ENCODE results near the gene ABHD10.
A peak's percentile ranks its signal among the peaks of the same experiment; 100 is the strongest.

The ABHD10 gene

DNA sequence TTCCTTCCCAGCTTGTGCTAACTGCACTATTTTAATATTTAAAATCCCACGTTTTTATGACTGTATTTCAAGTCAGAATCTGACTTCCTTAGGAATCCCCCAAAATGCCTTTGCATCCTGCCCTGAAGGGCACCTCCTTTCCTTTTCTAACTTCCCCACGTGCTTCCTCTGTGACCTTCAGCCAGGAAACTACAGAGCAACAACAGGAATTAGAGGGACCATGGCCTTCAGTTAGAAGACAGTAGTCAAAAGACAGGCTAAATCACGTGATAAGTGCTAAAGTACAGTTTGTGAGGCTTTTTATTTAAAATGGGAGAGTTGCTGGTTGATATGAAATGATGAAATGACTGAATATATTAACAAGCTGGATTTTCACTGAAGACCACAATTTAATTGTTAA, 11.8 kb upstream of the ABHD10 start:
- DNase-seq, result peak; percentile 24 to 25

DNA sequence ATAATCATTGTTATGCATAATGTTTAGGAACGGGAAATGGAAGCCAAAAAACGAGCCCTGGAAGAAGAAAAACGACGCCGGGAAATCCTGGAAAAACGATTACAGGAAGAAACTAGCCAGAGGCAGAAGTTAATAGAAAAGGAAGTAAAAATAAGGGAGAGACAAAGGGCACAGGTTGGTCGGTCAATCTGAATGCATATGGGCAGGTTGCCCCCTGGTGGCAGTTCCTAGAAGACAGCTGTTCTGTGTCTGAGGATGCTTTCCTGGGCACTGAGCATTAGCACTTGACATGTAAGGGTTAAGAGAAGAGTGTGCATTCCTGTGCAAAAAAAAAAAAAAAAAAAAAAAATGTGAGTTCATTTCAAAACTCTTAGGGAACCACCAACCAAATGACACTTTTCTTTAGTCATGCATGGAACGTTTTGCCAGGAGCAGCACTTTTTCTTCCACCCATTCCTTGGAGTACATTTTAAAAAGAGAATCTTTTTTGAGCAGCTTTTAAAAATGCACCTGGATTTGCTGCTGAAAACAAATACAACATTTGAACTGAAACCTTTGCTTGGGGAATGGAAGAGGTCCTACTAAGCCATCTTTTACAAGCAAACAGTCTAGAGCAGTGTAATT, 11.1 kb upstream of the ABHD10 start:
- DNase-seq, result peak; percentile 90 to 92

- DNase-seq, result no peak
Observed at GRCh38 chr3:111968319-111969054, 10.3 kb upstream of the ABHD10 start.

DNA sequence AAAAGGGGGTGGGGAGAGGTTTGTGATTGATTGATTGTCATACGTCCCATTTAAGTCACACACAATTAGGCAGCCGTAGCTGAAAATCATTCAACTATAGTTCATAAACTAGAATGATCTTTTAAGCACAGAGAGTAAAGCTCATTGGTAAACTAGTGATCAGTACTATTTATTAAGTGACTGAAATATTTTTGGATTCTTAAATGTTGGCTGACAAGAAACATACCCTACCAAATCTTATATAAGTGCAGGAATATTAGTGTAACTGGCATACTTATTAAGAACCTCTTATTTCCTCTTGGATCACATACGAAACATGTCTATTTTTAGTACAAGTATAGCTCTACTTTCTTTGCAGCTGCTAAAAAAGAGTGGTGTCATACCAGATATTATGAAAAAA, 8.4 kb upstream of the ABHD10 start:
- no peak for DNase-seq

DNA sequence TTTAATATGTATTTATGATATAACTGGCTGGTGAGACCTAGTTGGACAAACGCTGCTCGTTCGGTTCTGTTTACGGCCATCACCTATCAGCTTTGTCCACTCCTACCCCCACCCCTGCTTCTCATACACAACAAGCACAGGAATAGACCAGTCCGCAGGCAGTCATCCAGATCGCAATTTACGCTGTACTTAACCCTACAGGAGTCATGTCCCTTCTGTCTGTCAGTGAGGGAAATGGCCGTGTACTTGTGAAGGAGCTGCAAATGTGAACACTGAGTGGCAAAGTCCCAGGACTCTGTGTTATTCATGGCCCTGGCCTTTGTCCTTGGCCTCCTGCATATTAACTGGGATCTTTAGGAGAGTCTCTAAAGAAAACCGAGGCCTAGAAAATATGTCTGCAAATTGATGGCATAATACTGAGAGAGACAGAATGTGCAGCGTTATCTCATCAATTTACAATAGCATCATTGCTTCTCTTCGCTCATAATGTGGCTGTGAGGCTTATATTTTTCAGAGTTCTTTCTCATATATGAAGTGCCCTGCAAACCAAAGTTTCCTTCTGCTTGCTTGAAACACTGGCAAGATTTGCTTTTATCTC, 7.2 kb upstream of the ABHD10 start:
- DNase-seq, result no peak

GRCh38 chr3:111972891-111973290, 5.9 kb upstream of the ABHD10 start:
- DNase-seq, result no peak

- DNase-seq, result no peak
Observed at GRCh38 chr3:111975131-111975530, 3.7 kb upstream of the ABHD10 start.

- DNase-seq, result no peak
Observed at GRCh38 chr3:111976254-111976653, 2.6 kb upstream of the ABHD10 start.

- DNase-seq, result peak; percentile 87 to 90
Observed at GRCh38 chr3:111979434-111980038, 710 bp downstream of the ABHD10 start.

DNA sequence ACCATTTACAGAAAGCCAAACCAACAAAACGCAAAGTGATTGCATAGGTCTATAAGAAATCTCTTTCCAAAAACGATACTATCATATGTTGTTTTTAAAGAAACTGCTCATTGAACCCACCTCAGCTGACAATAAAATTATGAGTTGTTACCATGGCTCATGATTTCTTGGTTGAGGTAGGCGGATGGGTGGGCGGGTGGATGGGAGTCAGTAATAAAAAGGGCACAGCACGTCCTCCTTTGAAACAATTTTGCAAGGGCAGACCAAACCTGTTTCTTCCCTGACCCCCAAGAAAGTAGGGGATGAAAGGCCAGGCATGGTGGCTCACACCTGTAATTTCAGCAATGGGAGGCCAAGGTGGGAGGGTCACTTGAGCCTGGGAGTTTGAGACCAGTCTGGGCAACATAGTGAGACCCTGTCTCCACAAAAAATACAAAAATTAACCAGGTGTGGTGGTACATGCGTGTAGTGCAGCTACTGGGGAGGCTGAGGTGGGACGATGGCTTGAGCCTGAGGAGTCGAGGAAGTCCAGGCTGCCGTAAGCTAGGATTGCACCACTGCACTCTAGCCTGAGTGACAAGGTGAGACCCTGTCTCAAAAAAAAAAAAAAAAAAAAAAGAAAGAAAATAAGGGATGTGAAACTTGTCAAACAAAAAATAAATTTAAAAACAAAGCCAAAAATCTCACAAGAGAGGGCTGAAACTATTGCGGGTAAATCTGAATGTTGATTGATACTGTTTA, 2.1 kb downstream of the ABHD10 start:
- no peak for DNase-seq

GRCh38 chr3:111981457-111981763, 2.6 kb downstream of the ABHD10 start:
- DNase-seq, result no peak

DNA sequence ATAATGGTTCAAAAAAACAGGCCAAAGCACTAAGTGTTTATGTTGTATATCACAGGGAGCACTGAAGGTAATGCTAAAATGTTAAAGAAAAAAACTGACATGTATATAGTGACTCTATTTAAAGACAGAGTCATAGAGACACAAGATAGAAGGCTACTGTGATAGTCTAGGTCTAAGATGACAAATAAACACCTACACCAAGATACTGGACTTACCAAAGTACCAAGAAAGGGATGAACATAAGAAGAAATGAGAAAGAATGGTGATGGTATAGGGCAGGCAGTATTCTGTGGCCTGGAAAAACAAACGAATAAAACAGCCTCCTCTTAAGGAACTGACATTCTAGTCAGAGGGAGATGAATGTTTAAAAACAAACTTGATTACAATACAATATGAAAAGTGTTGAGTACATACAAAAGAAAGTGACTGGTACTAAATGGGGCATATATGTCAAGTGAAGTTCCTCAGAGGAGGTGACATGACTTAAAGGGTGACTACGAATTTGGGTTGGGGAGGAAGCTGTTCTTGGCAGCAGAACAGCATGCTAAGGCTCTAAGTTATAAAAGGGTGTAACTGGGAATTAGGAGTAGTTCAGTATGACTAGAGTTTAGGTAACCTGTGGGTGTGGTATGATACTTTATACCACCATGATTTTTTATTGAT, 5.9 kb downstream of the ABHD10 start:
- DNase-seq, result no peak

GRCh38 chr3:111986800-111987199, 8.0 kb downstream of the ABHD10 start:
- DNase-seq, result no peak

DNA sequence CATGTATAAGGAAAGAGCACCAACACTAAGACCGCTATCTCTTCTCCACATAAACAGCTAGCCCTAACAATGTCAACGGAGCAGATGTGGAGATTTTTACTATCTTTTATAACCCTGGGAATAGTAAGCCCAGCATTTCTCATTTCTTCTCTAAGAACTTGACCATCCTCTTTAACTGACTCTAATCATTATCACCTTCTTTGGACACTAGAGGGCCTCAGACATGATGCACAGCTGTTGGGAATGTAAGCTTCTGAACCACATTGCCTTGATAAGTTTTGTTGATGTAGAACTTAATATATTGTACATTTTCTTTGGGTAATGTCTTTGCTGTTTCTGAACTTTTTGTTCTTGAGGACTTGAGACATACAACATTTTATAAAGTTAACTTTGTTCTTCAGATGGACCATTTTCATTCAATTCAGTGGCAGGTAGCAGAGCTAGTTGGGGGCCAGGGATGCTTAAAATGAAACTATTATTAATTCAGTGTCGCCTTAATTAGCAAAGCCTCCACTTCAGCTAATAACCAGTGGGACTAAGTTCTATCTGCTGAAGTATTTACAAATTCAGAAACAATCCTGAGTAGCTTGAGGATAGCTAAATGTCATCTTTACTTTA, 10.3 kb downstream of the ABHD10 start:
- peak; percentile 85 to 86 for DNase-seq

DNA sequence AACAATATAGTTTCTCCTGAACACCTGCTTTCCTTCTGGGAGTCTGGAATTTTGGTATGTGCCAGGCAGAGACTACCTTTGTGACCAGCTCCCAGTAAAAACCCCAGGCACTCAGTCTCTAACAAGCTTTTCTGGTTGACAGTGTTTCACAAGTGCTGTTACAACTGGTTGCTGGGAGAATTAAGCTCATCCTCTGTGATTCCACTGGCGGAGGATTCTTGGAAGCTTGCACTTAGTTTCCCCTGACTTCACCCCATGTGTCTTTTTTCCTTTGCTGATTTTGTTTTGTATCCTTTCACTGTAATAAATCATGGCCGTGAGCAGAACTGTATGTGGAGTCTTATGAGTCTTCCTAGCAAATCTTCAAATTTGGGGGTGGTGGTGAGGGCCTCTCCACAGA, 14.2 kb downstream of the ABHD10 start:
- no peak for DNase-seq

DNA sequence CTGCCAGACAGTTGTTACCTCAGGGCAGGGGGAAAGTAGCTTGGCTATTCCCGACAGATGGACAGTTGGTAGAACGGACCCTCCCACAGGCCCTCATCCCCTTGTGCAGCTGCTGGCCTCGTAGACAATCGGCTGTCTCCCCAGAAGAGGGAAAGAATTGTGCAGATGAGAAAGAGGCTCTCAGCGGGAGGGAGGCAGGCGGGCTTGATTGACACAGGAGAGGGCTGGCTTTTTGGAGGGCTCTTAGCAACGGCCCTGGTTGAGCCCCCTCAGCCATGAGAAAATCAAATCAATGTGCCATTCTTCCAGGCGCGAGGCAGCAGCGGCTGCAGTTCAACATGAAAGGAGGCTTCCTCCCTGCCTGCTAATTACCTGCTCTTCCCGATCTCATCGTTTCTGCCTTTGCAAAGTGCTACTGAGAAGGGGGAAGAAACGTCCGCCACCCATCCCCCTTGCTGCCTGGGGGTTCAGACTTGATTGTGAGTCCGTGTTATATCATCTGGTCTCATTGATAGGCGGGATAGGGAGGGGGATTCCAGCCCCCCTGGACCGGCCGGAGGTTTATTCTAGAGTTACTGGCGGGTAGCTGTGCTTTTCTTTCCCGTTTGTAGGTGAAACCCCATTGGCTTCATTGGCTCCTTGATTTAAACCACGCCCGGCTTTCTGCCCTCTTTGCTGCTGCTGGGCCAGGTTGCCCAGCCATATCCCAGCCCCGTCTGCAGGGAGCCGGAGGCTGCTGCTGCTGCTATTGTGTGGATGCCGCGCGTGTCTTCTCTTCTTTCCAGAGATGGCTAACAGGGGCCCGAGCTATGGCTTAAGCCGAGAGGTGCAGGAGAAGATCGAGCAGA, 20.0 kb downstream of the ABHD10 start, which contains the start of gene TAGLN3:
Gene TAGLN3 (plus strand): TSS at position 287 of the 848 bp plus-strand sequence. CDS start 501 bp downstream, at position 788.
- DNase-seq, result no peak

DNA sequence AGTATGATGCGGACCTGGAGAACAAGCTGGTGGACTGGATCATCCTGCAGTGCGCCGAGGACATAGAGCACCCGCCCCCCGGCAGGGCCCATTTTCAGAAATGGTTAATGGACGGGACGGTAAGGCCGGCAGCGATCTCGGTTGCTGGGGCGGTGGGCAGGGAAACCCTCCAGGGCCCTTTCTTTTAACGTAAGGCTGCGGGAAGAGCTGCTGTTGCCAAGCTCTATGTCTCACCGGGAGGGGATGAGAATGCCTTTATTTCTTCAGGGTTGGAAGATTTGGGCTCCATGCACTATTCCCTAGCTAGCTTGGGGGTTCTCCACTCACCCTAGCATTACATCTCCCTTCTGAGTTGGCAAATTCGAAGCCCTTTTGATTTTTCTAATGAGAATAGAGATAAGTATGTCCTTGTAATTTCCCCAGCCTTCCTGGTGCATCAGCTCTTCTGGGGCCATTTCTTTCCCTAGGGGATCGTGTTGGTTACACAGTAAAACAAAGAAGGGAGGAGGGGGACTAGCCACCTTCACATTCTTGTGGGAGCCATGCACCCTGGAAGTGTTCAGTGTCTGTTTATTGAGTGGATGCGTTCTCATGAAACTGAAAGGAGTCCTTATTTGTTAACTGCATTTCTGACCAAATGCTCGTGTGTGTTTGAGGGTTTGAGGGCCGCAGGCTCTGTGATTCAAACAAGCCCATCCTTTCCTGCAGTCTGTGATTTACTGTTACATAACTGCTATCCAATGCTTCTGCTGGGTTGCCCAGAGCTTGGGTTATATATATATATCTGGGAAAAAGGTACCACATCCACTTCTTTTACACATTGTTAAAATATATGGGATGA, 20.9 kb downstream of the ABHD10 start:
- no peak for DNase-seq

DNA sequence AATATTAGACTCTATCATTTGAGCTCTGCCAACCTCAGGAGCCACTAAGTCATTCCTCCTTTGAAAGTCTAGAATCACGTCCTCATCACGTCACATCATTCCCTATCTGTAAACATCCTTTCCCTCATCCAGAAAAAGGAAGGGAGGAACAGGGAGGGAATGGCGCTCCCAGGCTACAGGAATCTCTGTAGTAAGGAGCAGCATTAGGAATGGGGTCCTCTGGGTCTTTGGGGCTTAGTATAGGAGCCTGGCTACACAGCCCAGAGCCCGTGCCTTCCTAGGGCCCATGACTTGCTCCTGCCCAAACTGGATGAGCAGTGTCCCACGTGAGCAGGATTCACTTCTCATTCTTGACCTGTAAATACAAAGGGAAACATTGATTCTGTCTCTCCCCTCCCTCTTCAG, 21.5 kb downstream of the ABHD10 start:
- DNase-seq, result no peak

DNA sequence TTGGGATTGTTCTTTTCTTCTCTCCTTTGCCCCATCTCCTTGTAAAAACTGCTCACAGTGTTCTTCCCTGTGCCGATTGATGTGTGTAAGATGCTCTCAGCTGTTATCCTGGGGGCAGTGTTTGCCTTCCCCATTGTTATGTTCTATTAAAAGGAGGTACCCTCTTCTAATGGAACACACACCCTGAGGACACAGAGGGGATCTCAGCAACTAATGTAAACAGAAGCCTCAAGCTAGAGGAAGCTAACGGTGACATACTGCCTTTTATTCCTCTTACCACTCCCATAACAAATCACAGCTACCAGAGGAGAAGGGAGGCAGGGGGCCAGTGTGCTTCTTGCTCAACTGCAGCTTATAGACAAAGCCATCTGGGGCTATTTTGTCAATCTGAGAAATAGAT, 22.1 kb downstream of the ABHD10 start:
- no peak for DNase-seq

GRCh38 chr3:112001526-112001925, 22.7 kb downstream of the ABHD10 start:
- DNase-seq, result no peak
